ENCODE data around the gene MAB21L4.

The MAB21L4 gene

GRCh38 chr2:240911641-240912265 is 15.8 kb upstream of the MAB21L4 start:
- DNase-seq = no peak

DNA sequence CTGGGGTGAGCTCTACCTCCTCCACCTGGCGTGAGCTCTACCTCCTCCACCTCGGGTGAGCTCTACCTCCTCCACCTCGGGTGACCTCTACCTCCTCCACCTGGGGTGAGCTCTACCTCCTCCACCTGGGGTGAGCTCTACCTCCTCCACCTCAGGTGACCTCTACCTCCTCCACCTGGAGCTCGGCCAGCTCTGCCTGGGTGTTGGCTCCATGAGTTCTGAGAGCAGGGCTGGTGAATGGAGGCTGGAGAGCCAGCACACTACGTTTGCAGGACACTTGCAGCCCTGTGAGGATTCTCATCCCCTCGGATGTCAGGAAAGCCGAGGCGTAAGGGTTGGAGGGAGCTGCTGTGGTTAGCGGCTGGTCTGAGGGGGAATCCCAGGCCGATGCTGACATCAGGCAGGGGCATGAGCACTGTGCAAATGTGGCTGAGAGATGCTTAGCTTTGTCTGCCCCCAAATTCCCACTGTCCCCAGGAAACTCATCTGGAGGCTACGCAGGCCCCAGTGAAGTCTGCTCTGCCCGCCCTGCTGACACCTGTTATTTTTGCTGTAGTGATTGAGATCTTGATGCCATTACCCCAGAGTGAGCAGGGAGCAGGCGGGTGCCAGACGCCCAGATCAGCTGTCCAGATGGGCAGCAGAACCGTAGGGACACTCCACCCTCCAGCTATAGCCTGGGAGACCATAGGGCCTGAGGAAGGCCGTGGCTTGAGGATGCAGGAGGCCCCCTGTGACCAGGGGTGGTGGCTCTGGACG is 13.4 kb upstream of the MAB21L4 start:
- no peak for DNase-seq

DNA sequence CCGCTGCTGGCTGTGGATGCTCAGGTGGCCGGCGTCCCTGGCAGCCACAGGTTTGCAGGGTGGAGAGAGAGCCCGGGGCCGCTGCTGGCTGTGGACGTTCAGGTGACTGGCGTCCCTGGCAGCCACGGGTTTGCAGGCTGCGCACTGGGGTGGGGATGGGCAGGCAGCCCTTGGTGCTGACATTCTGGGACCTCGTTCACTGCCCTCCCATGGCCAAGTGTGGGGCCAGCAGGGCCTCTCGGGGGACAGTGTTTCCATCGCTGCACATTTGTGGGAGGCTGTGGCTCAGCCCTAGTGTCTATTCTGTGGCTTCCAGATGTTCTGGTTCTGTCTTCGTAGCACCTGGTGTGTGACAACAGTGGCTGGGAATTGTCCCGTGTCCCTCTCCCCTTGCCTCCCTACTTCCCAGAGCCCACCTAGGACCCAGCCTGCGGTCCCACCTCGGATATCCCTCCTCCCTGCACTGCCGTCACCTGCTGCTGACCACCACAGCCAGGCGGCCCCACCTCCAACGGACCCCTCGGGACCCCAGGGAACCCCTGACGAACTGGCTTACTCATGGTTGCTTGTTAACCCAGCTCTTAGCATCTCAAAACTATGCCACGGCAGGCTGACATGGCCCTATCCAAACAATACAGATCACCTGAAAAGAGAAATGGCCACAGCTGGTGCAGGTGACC is 11.1 kb upstream of the MAB21L4 start:
- no peak for DNase-seq

DNA sequence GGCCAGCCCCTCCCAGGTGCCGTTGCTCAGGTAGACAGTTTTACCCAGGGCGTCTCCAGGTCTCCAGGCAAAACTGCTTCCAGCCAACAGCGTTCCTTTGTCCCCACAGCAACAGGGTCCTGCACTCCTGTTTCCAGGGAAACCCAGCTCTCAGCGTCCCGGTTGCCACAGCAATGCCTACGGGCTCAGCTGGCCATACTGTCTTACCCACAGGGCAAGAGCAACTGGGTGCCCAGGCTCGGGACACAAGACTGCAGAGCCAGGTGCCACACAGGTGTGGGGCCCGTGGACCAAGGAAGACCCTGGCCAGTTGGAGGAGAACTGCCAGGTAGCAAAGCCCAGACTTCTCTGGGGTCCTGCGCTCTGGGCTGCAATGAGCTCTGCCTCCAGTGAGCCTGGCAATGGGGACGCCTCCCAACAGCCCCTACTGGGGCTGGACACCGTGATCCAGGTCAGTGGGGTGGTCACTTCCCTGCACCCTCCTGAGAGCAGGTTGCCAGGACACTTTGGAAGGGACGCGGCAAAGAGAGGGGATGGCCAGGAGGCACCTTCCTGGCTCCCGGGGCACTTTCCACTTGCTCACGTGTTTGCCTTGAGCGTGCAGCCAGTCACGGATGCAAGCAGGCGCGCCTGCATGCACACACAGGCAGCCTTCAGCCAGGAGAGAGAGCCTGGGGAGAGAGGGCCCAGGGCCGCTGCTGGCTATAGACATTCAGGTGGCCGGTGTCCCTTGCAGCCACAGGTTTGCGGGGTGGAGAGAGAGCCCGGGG is 10.4 kb upstream of the MAB21L4 start, which contains the start of gene CROCC2:
TSS of gene CROCC2 (plus strand) at position 196 of the 770 bp plus-strand sequence. CDS start at position 374, 178 bp downstream.
- DNase-seq = no peak

DNA sequence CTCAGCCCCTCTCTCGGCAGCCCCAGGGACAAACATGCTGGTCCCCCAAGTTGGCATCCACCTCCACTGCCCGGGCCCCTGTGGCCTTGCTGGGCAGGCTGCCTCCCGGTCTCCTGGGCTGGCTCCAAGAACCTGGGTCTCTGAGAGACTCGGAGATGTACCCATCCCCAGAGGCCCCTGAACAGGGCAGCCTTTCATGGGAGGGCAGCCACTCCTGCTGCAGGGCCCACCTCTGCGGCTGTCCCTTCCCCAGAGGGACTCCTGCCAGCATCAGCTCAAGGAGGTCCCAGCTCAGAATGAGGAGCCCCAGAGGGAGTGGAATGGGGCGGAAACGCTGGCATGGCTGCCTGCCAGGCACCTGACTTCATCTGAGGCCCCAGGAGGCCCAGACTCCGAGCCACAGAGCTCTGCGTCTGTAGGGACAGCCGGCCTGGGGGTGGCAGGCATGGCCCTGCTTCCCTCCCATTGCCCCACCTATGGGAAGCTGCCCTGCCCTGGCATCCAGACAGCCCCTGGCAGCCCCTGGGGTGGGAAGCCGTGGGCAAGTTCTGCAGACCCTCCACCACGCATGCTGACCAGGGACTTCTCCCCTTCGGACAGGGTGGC is 9.3 kb upstream of the MAB21L4 start:
- DNase-seq = no peak

GRCh38 chr2:240904216-240905175 is 8.5 kb upstream of the MAB21L4 start:
- no peak for DNase-seq

DNA sequence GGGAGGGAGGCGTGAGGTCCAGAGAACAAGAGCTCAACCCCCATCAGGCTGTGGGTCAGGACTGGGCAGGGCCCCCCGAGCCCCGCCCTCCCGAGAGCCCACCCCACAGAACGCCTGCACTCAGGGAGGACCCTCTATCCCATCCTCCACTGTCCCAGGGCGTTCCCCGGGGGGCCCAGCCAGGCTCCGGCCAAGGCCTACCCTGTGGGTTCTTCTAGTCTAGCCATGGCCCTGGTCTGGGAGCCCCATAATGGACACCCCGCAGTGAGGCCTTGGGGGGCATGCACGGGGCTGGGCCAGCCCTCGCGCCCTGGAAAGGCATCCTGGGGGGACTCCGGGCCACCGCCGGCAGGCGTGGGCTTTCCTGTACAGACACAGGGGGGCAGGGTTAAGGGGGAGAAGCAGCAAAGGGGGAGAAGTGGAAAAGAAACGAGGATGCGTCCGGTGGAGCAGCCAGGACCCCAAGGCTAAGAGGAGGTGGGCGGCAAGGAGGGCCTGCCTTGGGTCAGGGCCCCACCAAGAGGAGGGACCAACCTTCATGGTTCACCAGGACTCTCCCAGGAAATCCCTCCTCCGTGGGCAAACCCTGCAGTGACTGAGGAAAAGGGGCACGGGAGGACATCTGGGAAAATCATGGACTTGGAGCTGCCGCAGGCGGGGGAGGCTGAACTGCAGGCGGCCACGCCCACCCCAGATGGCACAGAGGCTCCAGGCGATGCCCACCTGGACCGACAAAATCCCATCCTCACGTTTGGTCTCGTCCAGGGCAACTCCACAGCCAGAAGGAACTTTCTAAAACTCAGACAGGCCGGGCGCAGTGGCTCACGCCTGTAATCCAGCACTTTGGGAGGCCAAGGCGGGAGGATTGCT is 7.5 kb upstream of the MAB21L4 start:
- no peak for DNase-seq

DNA sequence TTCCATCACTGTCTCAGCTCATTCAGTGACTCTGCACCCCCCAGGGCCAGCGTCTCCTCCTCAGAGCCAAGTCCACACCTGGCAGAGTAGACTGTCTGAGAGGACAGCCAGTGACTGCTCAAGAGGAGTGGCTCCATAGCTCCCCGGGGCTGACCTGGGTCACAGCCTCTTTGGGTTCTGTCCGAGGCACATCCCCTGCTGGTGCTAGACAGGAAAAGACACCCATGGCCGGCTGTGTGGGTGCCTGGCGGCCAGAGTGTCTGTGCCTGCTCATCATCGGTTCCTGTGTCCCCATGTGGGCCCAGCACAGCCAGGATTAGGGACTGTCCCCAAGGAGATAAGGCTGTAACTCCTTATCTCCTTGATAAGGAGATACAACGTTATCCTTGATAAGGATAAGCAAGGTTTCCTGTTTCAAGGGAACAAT is 6.7 kb upstream of the MAB21L4 start:
- no peak for DNase-seq

DNA sequence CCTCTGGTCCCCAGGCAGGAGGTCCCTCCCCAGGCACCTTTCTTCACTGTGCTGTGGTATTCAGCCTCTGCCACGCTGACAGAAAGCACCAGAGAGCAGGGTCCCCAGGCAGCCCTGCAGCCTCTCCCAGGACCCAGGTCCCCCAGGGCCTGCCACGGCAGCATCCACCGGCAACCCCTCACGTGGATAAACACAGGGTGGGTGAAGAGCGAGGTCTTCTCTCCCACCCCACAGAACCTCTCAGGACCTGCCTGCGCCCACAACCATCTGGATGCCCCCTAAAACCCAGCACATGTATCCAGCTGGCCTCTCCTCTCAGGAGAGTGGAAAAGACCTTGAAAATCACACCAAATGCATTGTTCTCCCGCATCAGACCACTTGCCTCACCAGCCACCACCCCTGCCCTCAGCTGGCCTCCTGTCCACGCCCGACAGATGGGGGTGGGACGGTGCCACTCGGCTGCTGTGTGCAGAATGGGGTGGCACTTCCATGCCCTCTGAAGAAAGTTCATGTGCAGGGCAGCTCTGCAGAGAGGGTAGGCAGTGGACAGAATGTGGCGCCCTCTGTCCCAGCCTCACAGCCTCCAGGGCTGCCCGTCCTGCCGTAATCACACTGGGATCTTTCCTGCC is 6.1 kb upstream of the MAB21L4 start:
- DNase-seq = no peak

DNA sequence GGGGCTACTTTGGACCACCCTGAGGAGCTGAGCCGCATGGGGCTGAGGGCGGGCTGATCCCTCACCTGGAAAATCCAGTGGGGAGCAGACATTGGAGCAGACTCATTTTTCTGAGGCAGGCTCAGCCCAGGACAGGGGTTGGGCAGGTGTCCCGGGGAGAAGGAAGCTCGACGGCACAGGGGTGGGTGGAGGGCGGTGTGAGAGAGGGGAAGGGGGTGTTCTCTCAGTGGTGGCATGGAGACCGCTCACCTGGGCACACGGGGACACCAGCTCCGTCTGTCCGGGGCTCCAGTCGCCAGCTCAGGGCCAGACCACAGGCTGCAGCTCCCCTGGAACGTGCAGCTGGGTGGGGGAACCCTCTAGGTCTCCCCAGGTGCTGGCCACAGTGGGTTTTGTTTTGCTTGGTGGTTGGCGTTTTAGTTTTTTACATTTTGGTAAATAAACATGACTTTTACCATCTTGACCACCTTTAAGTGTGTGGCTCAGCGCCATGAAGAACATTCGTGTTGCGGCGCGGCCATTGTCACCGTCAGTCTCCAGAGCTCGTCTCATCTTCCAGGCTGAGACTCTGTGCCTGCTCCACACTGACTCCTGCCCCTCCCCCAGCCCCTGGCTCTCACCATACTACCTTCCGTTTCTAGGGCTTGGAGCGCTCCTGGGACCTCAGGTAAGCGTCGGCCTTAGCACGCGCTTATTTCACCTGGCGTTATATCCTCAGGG is 4.3 kb upstream of the MAB21L4 start:
- DNase-seq = no peak

DNA sequence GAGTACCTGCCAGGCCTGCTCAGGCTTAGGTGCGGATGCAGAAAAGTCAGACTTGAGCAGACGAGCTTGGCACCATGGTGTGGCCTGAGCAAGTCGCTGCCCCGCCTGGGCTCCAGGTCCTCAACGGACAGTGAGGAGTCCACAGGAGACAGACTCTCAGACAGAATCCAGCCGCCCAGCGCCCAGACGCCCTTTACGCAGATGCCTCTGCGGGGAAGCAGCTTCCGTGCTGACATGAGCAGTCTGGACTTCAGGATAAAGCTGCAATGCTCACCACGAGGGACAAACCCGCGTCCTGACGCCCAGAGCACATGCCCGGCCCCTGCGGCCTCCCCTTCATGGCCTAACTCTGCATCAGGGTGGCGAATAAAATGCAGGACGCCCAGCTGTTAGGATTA is 3.5 kb upstream of the MAB21L4 start:
- no peak for DNase-seq

DNA sequence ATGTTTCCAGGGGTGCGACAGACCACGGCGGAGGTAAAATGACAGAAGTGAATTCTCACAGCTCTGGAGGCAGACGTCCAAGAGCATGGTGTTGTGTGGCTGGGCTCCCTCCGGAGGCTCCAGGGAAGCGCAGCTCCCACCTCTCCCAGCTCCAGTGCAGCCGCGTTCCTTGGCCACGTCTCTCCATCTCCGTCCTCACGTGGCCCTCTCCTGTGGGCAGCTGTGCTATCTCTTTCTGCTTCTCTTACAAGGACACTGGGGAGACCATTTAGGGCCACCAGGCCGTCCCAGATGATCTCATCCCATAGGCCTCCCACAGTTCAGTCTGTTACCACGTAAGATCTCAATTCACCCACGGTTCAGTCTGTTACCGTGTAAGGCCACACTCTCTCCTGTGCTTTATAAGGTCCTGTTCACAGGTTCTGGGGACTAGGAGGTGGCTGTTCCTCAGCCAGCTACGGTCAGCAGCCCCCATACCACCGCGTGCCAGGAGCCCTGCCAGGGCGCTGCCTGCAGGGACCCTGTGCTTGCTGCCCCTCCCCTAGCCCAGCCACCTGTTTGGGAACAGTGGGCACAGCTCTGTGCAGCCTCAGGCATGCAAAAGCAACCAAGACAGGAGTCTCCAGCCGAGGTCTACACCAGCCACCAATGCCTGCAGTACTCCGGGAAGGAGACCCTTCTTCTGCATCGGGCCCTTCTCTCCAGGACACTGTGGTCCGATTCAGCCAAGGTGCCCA is 2.9 kb upstream of the MAB21L4 start:
- no peak for DNase-seq

GRCh38 chr2:240898108-240898730 is 2.3 kb upstream of the MAB21L4 start:
- DNase-seq = no peak

GRCh38 chr2:240896871-240897692 is 1.1 kb upstream of the MAB21L4 start:
- DNase-seq = no peak

- DNase-seq = no peak
These were observed 438 bp upstream of the MAB21L4 start for GRCh38 chr2:240896394-240896793.

DNA sequence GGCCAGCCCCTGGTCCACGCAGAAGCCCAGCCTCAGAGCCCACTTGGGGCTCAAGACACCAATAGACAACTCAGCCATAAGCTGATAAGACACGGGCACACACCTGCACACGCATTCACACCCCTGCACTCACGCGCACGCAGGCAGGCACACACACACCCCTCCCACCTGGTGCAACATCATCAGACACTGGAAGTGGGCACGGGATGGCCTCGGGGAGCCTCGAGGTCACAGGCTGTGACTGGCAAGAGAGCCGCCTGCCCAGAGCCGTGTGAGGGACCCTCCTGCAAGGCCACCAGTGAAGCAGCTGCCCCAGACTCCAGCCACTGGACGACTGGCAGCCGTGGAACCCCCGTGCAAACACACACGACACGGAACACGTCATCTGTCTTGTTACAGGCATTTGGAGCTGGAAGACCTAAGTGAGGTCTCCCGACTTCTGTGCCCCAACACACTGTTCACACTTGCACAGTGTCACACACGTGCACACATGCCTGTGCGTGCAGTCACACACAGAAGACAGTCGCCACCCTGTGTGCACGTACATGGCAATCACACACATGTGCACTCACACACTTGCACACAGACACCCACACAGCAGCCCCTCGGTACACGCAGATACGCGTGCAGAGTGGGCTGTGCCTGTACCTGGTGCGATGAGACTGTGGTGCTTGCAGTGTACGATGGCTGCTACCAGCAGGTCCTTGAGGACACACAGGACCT is 959 bp downstream of the MAB21L4 start:
- DNase-seq = no peak
